Embryonic facial prominence (tissue), 1 donor: Measurements from ENCODE around the gene HCN3.

Experiments
- DNase-seq: peaks from one replicate; pipeline ENCODE4 v3.0.0-alpha.2; 2016; ENCODE audit errors: extremely low spot score

The HCN3 gene

GRCh38 chr1:155254228-155254713 lies 23.0 kb upstream of the HCN3 start:
- no peak for DNase-seq

GRCh38 chr1:155254714-155255242 lies 22.5 kb upstream of the HCN3 start:
- no peak for DNase-seq

- peak; percentile 73 for DNase-seq
Measured at GRCh38 chr1:155255243-155256007, 21.8 kb upstream of the HCN3 start, which contains the start of gene ENTREP3. TSS of gene ENTREP3 (minus strand) at chr1:155255483. CDS start at chr1:155254877, 606 bp downstream.

- no peak for DNase-seq
Measured at GRCh38 chr1:155256058-155256852, 21.0 kb upstream of the HCN3 start.

GRCh38 chr1:155260276-155260675 lies 17.0 kb upstream of the HCN3 start:
- DNase-seq = no peak

- no peak for DNase-seq
Measured at GRCh38 chr1:155261493-155261851, 15.8 kb upstream of the HCN3 start.

- DNase-seq = peak; percentile 93
Measured at GRCh38 chr1:155261852-155262673, 15.2 kb upstream of the HCN3 start, which contains the start of gene SCAMP3. TSS of gene SCAMP3 (minus strand) at chr1:155262360. CDS start at chr1:155262151, 209 bp downstream.

- no peak for DNase-seq
Measured at GRCh38 chr1:155263067-155263466, 14.2 kb upstream of the HCN3 start.

- no peak for DNase-seq
Measured at GRCh38 chr1:155266553-155266952, 10.7 kb upstream of the HCN3 start.

GRCh38 chr1:155267373-155267772 lies 9.9 kb upstream of the HCN3 start:
- DNase-seq = no peak

- DNase-seq = no peak
Measured at GRCh38 chr1:155268630-155269029, 8.6 kb upstream of the HCN3 start.

- DNase-seq = no peak
Measured at GRCh38 chr1:155269381-155269780, 7.9 kb upstream of the HCN3 start.

- no peak for DNase-seq
Measured at GRCh38 chr1:155272466-155273342, 4.6 kb upstream of the HCN3 start.

GRCh38 chr1:155273343-155274245 lies 3.7 kb upstream of the HCN3 start, which contains the start of gene CLK2:
TSS of gene CLK2 (minus strand) at chr1:155273504. CDS start at chr1:155270977, 2,527 bp downstream.
- DNase-seq = peak; percentile 93

- no peak for DNase-seq
Measured at GRCh38 chr1:155277902-155278688, 832 bp downstream of the HCN3 start.

GRCh38 chr1:155278689-155279160 lies 1.5 kb downstream of the HCN3 start:
- no peak for DNase-seq

- no peak for DNase-seq
Measured at GRCh38 chr1:155279268-155279667, 2.0 kb downstream of the HCN3 start.

GRCh38 chr1:155282488-155283091 lies 5.3 kb downstream of the HCN3 start:
- DNase-seq = no peak
